ENCODE results near the gene APOF. TPM values are rescaled to one million over a fixed set of nuclear protein-coding genes. Genes with fewer than 3 reads are reported as not detected.
"Not testable (repeated sequence)": the region's sequence is repeated elsewhere in the genome, so short reads cannot be mapped to it uniquely, and the experiment has no call there.

The APOF gene
- total and polyA plus RNA-seq, 2 experiments from 2014 or later = not detected

GRCh38 chr12:56346675-56347074 lies 16.0 kb downstream of the APOF start:
- Histone ChIP-seq H3K9me2 (ENCODE audit: insufficient read depth) (no peaks in the 10 kb centered on the region), H3K79me2 (replicated peaks; ENCODE audit: insufficient read depth) (no peaks in the 10 kb centered on the region), H3K4me1 (ENCODE audit: insufficient read depth) (no peaks in the 10 kb centered on the region), H2AFZ (no peak overlapping the region), H3K27ac (ENCODE audit: low read depth) (no peak overlapping the region), H3K36me3 (ENCODE audit: insufficient read depth) (peaks cover 18% of the 10 kb centered on the region), H3K4me2 (no peak overlapping the region), H4K20me1 (replicated peaks; ENCODE audit: insufficient read depth) (no peaks in the 10 kb centered on the region), H3K27me3 (ENCODE audit: insufficient read depth) (no peaks in the 10 kb centered on the region), H3K4me3 (no peak overlapping the region), H3F3A (replicated peaks; ENCODE audit: low read depth) (no peaks in the 10 kb centered on the region)
- peak; percentile 89 for ATAC-seq
- DNase-seq (ENCODE audit: low spot score) = peak; percentile 64
- TF ChIP-seq ZNF114 (CRISPR knock-in tag; IDR thresholded peaks at IDR 0.05) = no peak
- peak; percentile 30 to 68; a peak in 3 of 4 replicates for TF ChIP-seq CTCF (conservative IDR thresholded peaks at IDR 0.05; ENCODE audit: low read depth in 2 of 2)
- no peak overlapping the region for H3K4me3 Mint-ChIP-seq
- peaks cover 58% of the 10 kb centered on the region for H3K36me3 Mint-ChIP-seq (ENCODE audit: low read depth)
- H3K9me3 Mint-ChIP-seq = no peaks in the 10 kb centered on the region
- peaks cover 3% of the 10 kb centered on the region for H3K27me3 Mint-ChIP-seq (ENCODE audit: insufficient read depth, low read depth, poor library complexity)
- H3K4me1 Mint-ChIP-seq = no peaks in the 10 kb centered on the region
- no peak overlapping the region for H3K27ac Mint-ChIP-seq

GRCh38 chr12:56342290-56342689 lies 20.4 kb downstream of the APOF start:
- not testable (repeated sequence) for H3K27ac ChIP-seq (ENCODE audit: low read depth); H3K27me3 ChIP-seq (ENCODE audit: insufficient read depth); H3K4me3 Mint-ChIP-seq; H3K27me3 Mint-ChIP-seq (ENCODE audit: insufficient read depth, low read depth, poor library complexity); H2AFZ ChIP-seq; H3K27ac Mint-ChIP-seq; H3K4me3 ChIP-seq; H3K9me3 Mint-ChIP-seq; H3K36me3 ChIP-seq (ENCODE audit: insufficient read depth); H4K20me1 ChIP-seq (replicated peaks; ENCODE audit: insufficient read depth); H3K79me2 ChIP-seq (replicated peaks; ENCODE audit: insufficient read depth); DNase-seq (ENCODE audit: low spot score); ATAC-seq; H3K4me2 ChIP-seq
- Mint-ChIP-seq H3K4me1 (peaks cover 22% of the 10 kb centered on the region), H3K36me3 (ENCODE audit: low read depth) (peaks cover 25% of the 10 kb centered on the region)
- H3K9me2 ChIP-seq (ENCODE audit: insufficient read depth) = peaks cover 19% of the 10 kb centered on the region
- peaks cover 19% of the 10 kb centered on the region for H3K4me1 ChIP-seq (ENCODE audit: insufficient read depth)
- peaks cover 17% of the 10 kb centered on the region; the same call in 1 of the 2 replicates for H3F3A ChIP-seq (replicated peaks; ENCODE audit: low read depth)

GRCh38 chr12:56341616-56342015 lies 21.0 kb downstream of the APOF start:
- Histone ChIP-seq H3K27ac (ENCODE audit: low read depth) (no peak overlapping the region), H2AFZ (no peak overlapping the region)
- ATAC-seq = no peak
- TF ChIP-seq ZNF462 (CRISPR knock-in tag; IDR thresholded peaks at IDR 0.05) (no peak), POLR2AphosphoS5 (IDR thresholded peaks at IDR 0.05; ENCODE audit: low read depth) (no peak), STAT1 (IDR thresholded peaks at IDR 0.05; ENCODE audit: unreplicated experiment) (no peak), NANOG (IDR thresholded peaks at IDR 0.05; ENCODE audit: borderline replicate concordance) (no peak), ZNF114 (CRISPR knock-in tag; IDR thresholded peaks at IDR 0.05) (no peak), EZH2phosphoT487 (IDR thresholded peaks at IDR 0.05; ENCODE audit: unreplicated experiment) (no peak), CREB1 (CRISPR knock-in tag; IDR thresholded peaks at IDR 0.05; ENCODE audit: low read depth) (no peak)

More at GRCh38 chr12:56341616-56342015, 21.0 kb downstream of the APOF start:
- H3K36me3 Mint-ChIP-seq (ENCODE audit: low read depth) = peaks cover 21% of the 10 kb centered on the region
- no peak overlapping the region for H3K4me3 Mint-ChIP-seq
- no peaks in the 10 kb centered on the region for H3K9me3 Mint-ChIP-seq
- peaks cover 2% of the 10 kb centered on the region for H3K27me3 Mint-ChIP-seq (ENCODE audit: insufficient read depth, low read depth, poor library complexity)
- Histone ChIP-seq H3K27me3 (ENCODE audit: insufficient read depth) (no peaks in the 10 kb centered on the region), H3K9me2 (ENCODE audit: insufficient read depth) (peaks cover 19% of the 10 kb centered on the region), H3K4me2 (no peak overlapping the region), H3F3A (replicated peaks; ENCODE audit: low read depth) (peaks cover 17% of the 10 kb centered on the region; the same call in 1 of the 2 replicates), H4K20me1 (replicated peaks; ENCODE audit: insufficient read depth) (no peaks in the 10 kb centered on the region), H3K79me2 (replicated peaks; ENCODE audit: insufficient read depth) (no peaks in the 10 kb centered on the region), H3K4me3 (no peak overlapping the region), H3K4me1 (ENCODE audit: insufficient read depth) (peaks cover 23% of the 10 kb centered on the region), H3K36me3 (ENCODE audit: insufficient read depth) (0 out of 2 replicates have a peak, but pooled peaks cover 4% of the 10 kb centered on the region)
- H3K27ac Mint-ChIP-seq = no peak overlapping the region
- peaks cover 26% of the 10 kb centered on the region for H3K4me1 Mint-ChIP-seq
- DNase-seq (ENCODE audit: low spot score) = no peak

Measured in GM23338 (cell line).